ENCODE data around the gene KAT7. TPM values are rescaled to one million over a fixed set of nuclear protein-coding genes. Genes with fewer than 3 reads are reported as not detected.
A peak's percentile ranks its signal among the peaks of the same experiment; 100 is the strongest.

Gene KAT7
- total and polyA plus RNA-seq, 2 experiments from 2014 or later, result 31.0 to 187 TPM

GRCh38 chr17:49756323-49757150 lies 31.9 kb upstream of the KAT7 start:
- H3K79me2 ChIP-seq (replicated peaks; ENCODE audit: insufficient read depth), result peaks cover 100% of the 10 kb centered on the region
- H3K27me3 ChIP-seq (ENCODE audit: insufficient read depth), result no peaks in the 10 kb centered on the region
- Mint-ChIP-seq H3K4me3 (no peak overlapping the region), H3K9me3 (no peaks in the 10 kb centered on the region; the same call in 2 of the 3 replicates), H3K4me1 (peaks cover 44% of the 10 kb centered on the region), H3K36me3 (ENCODE audit: low read depth) (peaks cover 11% of the 10 kb centered on the region; the same call in 2 of the 3 replicates), H3K27ac (peak overlapping the region; percentile 65), H3K27me3 (ENCODE audit: insufficient read depth, low read depth, poor library complexity) (no peaks in the 10 kb centered on the region)
- H3K4me2 ChIP-seq, result no peak overlapping the region
- TF ChIP-seq CTCF (conservative IDR thresholded peaks at IDR 0.05; ENCODE audit: low read depth in 2 of 2) (no peak), ETS1 (IDR thresholded peaks at IDR 0.05) (no peak), EZH2phosphoT487 (IDR thresholded peaks at IDR 0.05; ENCODE audit: unreplicated experiment) (no peak), ZNF114 (CRISPR knock-in tag; IDR thresholded peaks at IDR 0.05) (no peak), STAT1 (IDR thresholded peaks at IDR 0.05; ENCODE audit: unreplicated experiment) (no peak), JUNB (IDR thresholded peaks at IDR 0.05; ENCODE audit: unreplicated experiment) (no peak), ZNF331 (CRISPR knock-in tag; IDR thresholded peaks at IDR 0.05; ENCODE audit: low read depth) (no peak), NANOG (IDR thresholded peaks at IDR 0.05; ENCODE audit: borderline replicate concordance) (no peak), ZNF462 (CRISPR knock-in tag; IDR thresholded peaks at IDR 0.05) (no peak), POLR2AphosphoS5 (IDR thresholded peaks at IDR 0.05; ENCODE audit: low read depth) (no peak), CREB1 (CRISPR knock-in tag; IDR thresholded peaks at IDR 0.05; ENCODE audit: low read depth) (no peak)
- no peak overlapping the region for H2AFZ ChIP-seq
- H3K4me1 ChIP-seq (ENCODE audit: insufficient read depth), result peaks cover 26% of the 10 kb centered on the region
- H4K20me1 ChIP-seq (replicated peaks; ENCODE audit: insufficient read depth), result peaks cover 68% of the 10 kb centered on the region
- no peak overlapping the region for H3K4me3 ChIP-seq
- no peaks in the 10 kb centered on the region for H3F3A ChIP-seq (replicated peaks; ENCODE audit: low read depth)
- DNase-seq (ENCODE audit: low spot score) (no peak), ATAC-seq (peak; percentile 68)
- no peak overlapping the region for H3K27ac ChIP-seq (ENCODE audit: low read depth)
- H3K9me2 ChIP-seq (ENCODE audit: insufficient read depth), result no peaks in the 10 kb centered on the region
- H3K36me3 ChIP-seq (ENCODE audit: insufficient read depth), result no peaks in the 10 kb centered on the region
